Mucosa of descending colon (tissue), 3 donors: ENCODE measurements around the gene PEF1. TPM values are rescaled to one million over a fixed set of nuclear protein-coding genes. Genes with fewer than 3 reads are reported as not detected.

ENCODE experiments used
- ATAC-seq: fragments of 200-7000 bp; cut with Tn5 transposase; one replicate; pipeline ENCODE4 v1.9.1; 2020; ENCODE audit warnings: mild to moderate bottlenecking, moderate library complexity
- DNase-seq, 3 donors: peaks; one replicate each; pipeline ENCODE4 v3.0.0-alpha.2; 2020
- H3K36me3 ChIP-seq: fragments of 200-600 bp; one replicate; pipeline ENCODE4 v1.8.0; 2021; ENCODE audit warnings: low read depth, mild to moderate bottlenecking
- H3K4me1 ChIP-seq: fragments of 200-600 bp; one replicate; pipeline ENCODE4 v1.8.0; 2021; ENCODE audit warnings: low read depth, mild to moderate bottlenecking
- H3K4me3 ChIP-seq: fragments of 200-600 bp; one replicate; pipeline ENCODE4 v1.8.0; 2021; ENCODE audit warnings: mild to moderate bottlenecking
- H3K9me3 ChIP-seq: fragments of 200-600 bp; one replicate; pipeline ENCODE4 v1.8.0; 2021; ENCODE audit warnings: mild to moderate bottlenecking
- intact Hi-C, 2 donors: fragments of 100-400 bp; cut with DNase I in 1 of 2; cut with micrococcal nuclease in 1 of 2; formaldehyde crosslinking; loops; one replicate each; pipeline versions ENCODE4 v1.11.0 to v1.11.1; 2022; cut with DNase I, micrococcal nuclease
- total RNA-seq, 3 donors: library from RNA; stranded (reverse); fragmentation: NEBNext Ultra II Directional in 2 of 3; extraction: Animal tissue kit (Norgen Biotek cat#: 25700) in 2 of 3; gene quantifications; one replicate each; pipeline versions ENCODE4 v1.2.1 to v1.2.4, GENCODE V29; 2021 to 2023
- TF ChIP-seq, protein P1 (sequence below): fragments of 200-600 bp; IDR thresholded peaks from one replicate; pipeline ENCODE4 v1.8.0; 2022; ENCODE audit warnings: antibody characterized with exemption, mild to moderate bottlenecking
- donor health status: DM: no; HTN: no; CAD: no; lungs with moderate emphysema.
- donor health status: DM: no; HTN: no; CAD: no.
- donor health status: DM: no; HTN: yes; CAD: no.

PEF1 gene
- total RNA-seq, 3 donors from 2014 or later = 47.5 to 54.5 (median 52.9) TPM

- Histone ChIP-seq H3K4me1 (peaks cover 37% of the 10 kb centered on the region), H3K4me3 (no peak overlapping the region), H3K9me3 (no peaks in the 10 kb centered on the region), H3K36me3 (no peaks in the 10 kb centered on the region)
- TF ChIP-seq, protein P1, sequence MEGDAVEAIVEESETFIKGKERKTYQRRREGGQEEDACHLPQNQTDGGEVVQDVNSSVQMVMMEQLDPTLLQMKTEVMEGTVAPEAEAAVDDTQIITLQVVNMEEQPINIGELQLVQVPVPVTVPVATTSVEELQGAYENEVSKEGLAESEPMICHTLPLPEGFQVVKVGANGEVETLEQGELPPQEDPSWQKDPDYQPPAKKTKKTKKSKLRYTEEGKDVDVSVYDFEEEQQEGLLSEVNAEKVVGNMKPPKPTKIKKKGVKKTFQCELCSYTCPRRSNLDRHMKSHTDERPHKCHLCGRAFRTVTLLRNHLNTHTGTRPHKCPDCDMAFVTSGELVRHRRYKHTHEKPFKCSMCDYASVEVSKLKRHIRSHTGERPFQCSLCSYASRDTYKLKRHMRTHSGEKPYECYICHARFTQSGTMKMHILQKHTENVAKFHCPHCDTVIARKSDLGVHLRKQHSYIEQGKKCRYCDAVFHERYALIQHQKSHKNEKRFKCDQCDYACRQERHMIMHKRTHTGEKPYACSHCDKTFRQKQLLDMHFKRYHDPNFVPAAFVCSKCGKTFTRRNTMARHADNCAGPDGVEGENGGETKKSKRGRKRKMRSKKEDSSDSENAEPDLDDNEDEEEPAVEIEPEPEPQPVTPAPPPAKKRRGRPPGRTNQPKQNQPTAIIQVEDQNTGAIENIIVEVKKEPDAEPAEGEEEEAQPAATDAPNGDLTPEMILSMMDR = no peak
- ATAC-seq = no peak
- intact Hi-C loops = loop anchor here in 1 of 2 donors (5.0 kb wide), 1 partner anchor 119 kb away; no protein-coding TSS in a partner anchor
- DNase-seq = no peak
Measured at GRCh38 chr1:31668303-31668883, 23.7 kb upstream of the PEF1 start.

- H3K4me3 ChIP-seq = no peak overlapping the region
- H3K9me3 ChIP-seq = no peaks in the 10 kb centered on the region
- no peak for ATAC-seq
- intact Hi-C loops = loop anchor here in 1 of 2 donors (5.0 kb wide), 1 partner anchor 120 kb away; no protein-coding TSS in a partner anchor
- peaks cover 37% of the 10 kb centered on the region for H3K4me1 ChIP-seq
- TF ChIP-seq, protein P1 = no peak
- H3K36me3 ChIP-seq = no peaks in the 10 kb centered on the region
- peak in 1 of 3 donors; percentile 34 for DNase-seq
Measured at GRCh38 chr1:31667065-31667785, 22.5 kb upstream of the PEF1 start.

- DNase-seq (peak; percentile 73 to 88 (median 76)), ATAC-seq (peak; percentile 78)
- Histone ChIP-seq H3K4me1 (peaks cover 37% of the 10 kb centered on the region), H3K9me3 (no peaks in the 10 kb centered on the region), H3K36me3 (no peaks in the 10 kb centered on the region), H3K4me3 (no peak overlapping the region)
- TF ChIP-seq, protein P1 = no peak
- intact Hi-C loops = loop anchor here in 1 of 2 donors (5.0 kb wide), 1 partner anchor 121 kb away; no protein-coding TSS in a partner anchor
Measured at GRCh38 chr1:31666263-31666963, 21.7 kb upstream of the PEF1 start.

- DNase-seq (peak in 1 of 3 donors; percentile 34), ATAC-seq (no peak)
- intact Hi-C loops = loop anchor here in 1 of 2 donors (5.0 kb wide), 1 partner anchor 122 kb away; no protein-coding TSS in a partner anchor
- Histone ChIP-seq H3K36me3 (no peaks in the 10 kb centered on the region), H3K4me3 (no peak overlapping the region), H3K9me3 (no peaks in the 10 kb centered on the region), H3K4me1 (peaks cover 32% of the 10 kb centered on the region)
- TF ChIP-seq, protein P1 = no peak
Measured at GRCh38 chr1:31665234-31665878, 20.7 kb upstream of the PEF1 start.

DNA sequence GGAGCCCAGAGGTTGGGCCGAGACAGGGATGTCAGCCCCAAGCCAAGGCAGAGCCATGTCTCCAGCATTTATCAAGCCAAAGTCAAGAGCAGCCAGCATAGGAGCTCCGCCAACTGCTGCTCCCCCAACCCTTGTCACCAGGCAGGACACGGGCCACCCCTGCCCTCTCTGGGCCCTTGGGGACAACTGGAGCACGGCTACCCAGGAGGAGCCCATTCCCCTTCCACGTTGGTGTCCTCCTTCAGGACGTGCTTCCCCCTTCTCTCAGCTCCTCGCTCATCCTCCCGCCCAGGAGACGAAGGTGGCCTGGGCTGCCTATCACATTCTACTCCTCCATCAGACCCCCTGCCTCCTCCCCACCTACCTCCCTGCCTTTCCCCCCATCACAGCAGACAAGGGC lies 19.9 kb upstream of the PEF1 start:
- no peaks in the 10 kb centered on the region for H3K9me3 ChIP-seq
- DNase-seq (no peak), ATAC-seq (no peak)
- TF ChIP-seq, protein P1 = no peak
- H3K36me3 ChIP-seq = no peaks in the 10 kb centered on the region
- intact Hi-C loops = loop anchor here in 1 of 2 donors (5.0 kb wide), 1 partner anchor 123 kb away; no protein-coding TSS in a partner anchor
- no peak overlapping the region for H3K4me3 ChIP-seq
- peaks cover 24% of the 10 kb centered on the region for H3K4me1 ChIP-seq
